H1 (cell line): ENCODE data around the gene ARL6IP4.
A peak's percentile ranks its signal among the peaks of the same experiment; 100 is the strongest.

ENCODE experiments used
- ATF2 ChIP-seq: IDR thresholded peaks from 2 replicates; pipeline ENCODE4 v1.6.1; 2012; ENCODE audit warnings: low read length, inconsistent platforms
- CHD7 ChIP-seq: fragments of 300-600 bp; sonication (generic); IDR thresholded peaks from 2 replicates; pipeline ENCODE4 v1.7.1; 2012; ENCODE audit warnings: low read length, moderate library complexity, mild to moderate bottlenecking, inconsistent platforms; ENCODE audit not compliant: insufficient replicate concordance
- KDM1A ChIP-seq: fragments of 200-600, 300-600 bp; sonication (generic); IDR thresholded peaks from 2 replicates; pipeline ENCODE4 v1.7.1; 2016; ENCODE audit warnings: mild to moderate bottlenecking, low read length, borderline replicate concordance
- POLR2A ChIP-seq, 2 experiments: IDR thresholded peaks; 1 replicate in 1 of 2; 2 replicates in 1 of 2; pipeline ENCODE4 v1.6.1; 2011; ENCODE audit warnings: low read depth in 2 of 2, low read length in 2 of 2, mild to moderate bottlenecking in 2 of 2; ENCODE audit errors: control extremely low read depth in 1 of 2
- POLR2AphosphoS5 ChIP-seq: IDR thresholded peaks from 2 replicates; pipeline ENCODE4 v1.6.1; 2011; ENCODE audit warnings: low read depth, low read length
- SIX5 ChIP-seq: IDR thresholded peaks from 2 replicates; pipeline ENCODE4 v1.6.1; 2011; ENCODE audit warnings: mild to moderate bottlenecking, low read depth, low read length
- SRF ChIP-seq: IDR thresholded peaks from 2 replicates; pipeline ENCODE4 v1.6.1; 2011; ENCODE audit warnings: mild to moderate bottlenecking, low read depth, low read length, moderate library complexity
- TAF7 ChIP-seq: optimal IDR thresholded peaks from 2 replicates; pipeline ENCODE3; 2011; ENCODE audit warnings: low read depth, mild to moderate bottlenecking, inconsistent platforms, low read length, moderate library complexity, borderline replicate concordance
- TEAD4 ChIP-seq: IDR thresholded peaks from 2 replicates; pipeline ENCODE4 v1.6.1; 2012; ENCODE audit warnings: low read depth, low read length, inconsistent platforms, mixed read lengths
- YY1 ChIP-seq: IDR thresholded peaks from 2 replicates; pipeline ENCODE4 v1.6.1; 2011; ENCODE audit warnings: low read depth, mild to moderate bottlenecking, low read length
- TF ChIP-seq, protein P1 (sequence below), 3 experiments: IDR thresholded peaks; 1 replicate in 2 of 3; 2 replicates in 1 of 3; pipeline versions ENCODE4 v1.5.1 to v1.6.1; 2011; ENCODE audit warnings: low read length in 3 of 3, mild to moderate bottlenecking in 3 of 3, inconsistent platforms in 2 of 3, low read depth in 1 of 3, moderate library complexity in 1 of 3; ENCODE audit not compliant: insufficient read depth in 1 of 3; ENCODE audit errors: control extremely low read depth in 1 of 3

- TF ChIP-seq, protein P1, sequence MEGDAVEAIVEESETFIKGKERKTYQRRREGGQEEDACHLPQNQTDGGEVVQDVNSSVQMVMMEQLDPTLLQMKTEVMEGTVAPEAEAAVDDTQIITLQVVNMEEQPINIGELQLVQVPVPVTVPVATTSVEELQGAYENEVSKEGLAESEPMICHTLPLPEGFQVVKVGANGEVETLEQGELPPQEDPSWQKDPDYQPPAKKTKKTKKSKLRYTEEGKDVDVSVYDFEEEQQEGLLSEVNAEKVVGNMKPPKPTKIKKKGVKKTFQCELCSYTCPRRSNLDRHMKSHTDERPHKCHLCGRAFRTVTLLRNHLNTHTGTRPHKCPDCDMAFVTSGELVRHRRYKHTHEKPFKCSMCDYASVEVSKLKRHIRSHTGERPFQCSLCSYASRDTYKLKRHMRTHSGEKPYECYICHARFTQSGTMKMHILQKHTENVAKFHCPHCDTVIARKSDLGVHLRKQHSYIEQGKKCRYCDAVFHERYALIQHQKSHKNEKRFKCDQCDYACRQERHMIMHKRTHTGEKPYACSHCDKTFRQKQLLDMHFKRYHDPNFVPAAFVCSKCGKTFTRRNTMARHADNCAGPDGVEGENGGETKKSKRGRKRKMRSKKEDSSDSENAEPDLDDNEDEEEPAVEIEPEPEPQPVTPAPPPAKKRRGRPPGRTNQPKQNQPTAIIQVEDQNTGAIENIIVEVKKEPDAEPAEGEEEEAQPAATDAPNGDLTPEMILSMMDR (IDR thresholded peaks at IDR 0.05; ENCODE audit: control extremely low read depth in 1 of 3, insufficient read depth in 1 of 3, low read depth in 1 of 3, low read length in 3 of 3): peak in 1 of 3 experiments; percentile 13; a peak in 1 of 4 replicates
- TF ChIP-seq ATF2: no peak
- no peak for TF ChIP-seq KDM1A
- no peak for TF ChIP-seq TAF7
- TF ChIP-seq POLR2A (IDR thresholded peaks at IDR 0.05; ENCODE audit: control extremely low read depth in 1 of 2, low read depth in 2 of 2, low read length in 2 of 2): no peak
- TF ChIP-seq POLR2AphosphoS5: no peak
- no peak for TF ChIP-seq SRF
- no peak for TF ChIP-seq SIX5
- TF ChIP-seq YY1: no peak
- TF ChIP-seq TEAD4: no peak
- TF ChIP-seq CHD7: no peak
Observed at GRCh38 chr12:123010681-123011080, 30.2 kb downstream of the ARL6IP4 start.
